Stimulated activated naive B cell treated with anti-CD40 and anti-IgM and Interleukin-4, amounts not matched to agents 10 μg/mL and 1 μg/mL and 100 μg/mL, for 72 hours (primary cell): ENCODE results near the gene NAT9.

Experiments used
- ATAC-seq, 2 donors: fragments of 150-1000 bp; cut with Tn5 transposase; replicated peaks; 2 replicates each; pipeline ENCODE4 v1.10.0; 2021; ENCODE audit warnings: moderate library complexity in 1 of 2
- DNase-seq: peaks from one replicate; pipeline ENCODE4 v3.0.0; 2021
- H3K27ac Mint-ChIP-seq: one replicate; pipeline ENCODE4 v1.8.0; 2022; ENCODE audit warnings: mild to moderate bottlenecking, mixed read lengths
- H3K27me3 Mint-ChIP-seq, 2 donors: one replicate each; pipeline ENCODE4 v1.8.0; 2022; ENCODE audit warnings: mixed read lengths in 2 of 2
- H3K36me3 Mint-ChIP-seq, 2 donors: one replicate each; pipeline ENCODE4 v1.8.0; 2022; ENCODE audit warnings: mixed read lengths in 2 of 2, mild to moderate bottlenecking in 1 of 2
- H3K4me1 Mint-ChIP-seq, 2 donors: one replicate each; pipeline ENCODE4 v1.8.0; 2022; ENCODE audit warnings: mixed read lengths in 2 of 2, mild to moderate bottlenecking in 1 of 2
- H3K4me3 Mint-ChIP-seq, 2 donors: one replicate each; pipeline ENCODE4 v1.8.0; 2022; ENCODE audit warnings: mild to moderate bottlenecking in 2 of 2, mixed read lengths in 2 of 2, moderate library complexity in 1 of 2
- H3K9me3 Mint-ChIP-seq, 2 donors: one replicate each; pipeline ENCODE4 v1.8.0; 2022; ENCODE audit warnings: mixed read lengths in 2 of 2, mild to moderate bottlenecking in 1 of 2

The NAT9 gene

DNA sequence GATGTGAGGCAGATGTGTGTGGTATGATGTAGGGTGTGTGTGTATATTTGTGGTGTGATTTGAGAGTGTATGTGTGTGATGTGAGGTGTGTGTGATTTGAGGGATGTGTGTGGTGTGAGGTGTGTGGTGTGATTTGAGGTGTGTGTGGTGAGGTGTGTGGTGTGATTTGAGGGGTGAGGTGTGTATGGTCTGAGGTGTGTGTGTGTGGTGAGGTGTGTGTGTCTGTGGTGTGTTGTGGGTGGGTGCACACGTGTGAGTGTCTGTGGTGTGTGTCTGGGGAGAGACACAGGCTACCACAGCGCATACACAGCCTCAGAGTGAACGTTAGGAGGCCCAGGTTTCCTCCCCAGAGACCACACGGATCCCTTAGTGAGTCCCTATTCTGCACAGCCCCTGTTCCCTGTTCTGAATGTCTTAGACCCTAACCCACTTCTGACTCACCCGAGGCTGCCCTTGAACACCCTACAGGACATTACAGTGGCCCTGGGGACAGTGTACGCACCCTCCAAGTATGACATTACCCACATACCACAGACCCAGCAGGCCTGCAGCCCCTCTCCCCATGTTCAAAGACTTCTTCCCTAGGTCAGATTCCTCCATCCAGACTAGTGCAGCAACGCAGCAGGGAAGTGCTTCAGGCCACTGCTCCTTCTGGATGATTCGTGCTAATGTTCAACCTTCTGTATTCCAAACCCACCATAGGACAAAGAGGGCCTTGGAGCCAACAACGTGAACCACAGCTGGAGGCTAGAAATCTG is 42.6 kb downstream of the NAT9 start:
- Mint-ChIP-seq H3K4me3 (no peak overlapping the region), H3K27ac (no peak overlapping the region), H3K9me3 (no peaks in the 10 kb centered on the region), H3K36me3 (no peaks in the 10 kb centered on the region), H3K27me3 (no peaks in the 10 kb centered on the region), H3K4me1 (peaks cover 20 to 21% of the 10 kb centered on the region in 2 donors)
- DNase-seq (no peak), ATAC-seq (no peak)

DNA sequence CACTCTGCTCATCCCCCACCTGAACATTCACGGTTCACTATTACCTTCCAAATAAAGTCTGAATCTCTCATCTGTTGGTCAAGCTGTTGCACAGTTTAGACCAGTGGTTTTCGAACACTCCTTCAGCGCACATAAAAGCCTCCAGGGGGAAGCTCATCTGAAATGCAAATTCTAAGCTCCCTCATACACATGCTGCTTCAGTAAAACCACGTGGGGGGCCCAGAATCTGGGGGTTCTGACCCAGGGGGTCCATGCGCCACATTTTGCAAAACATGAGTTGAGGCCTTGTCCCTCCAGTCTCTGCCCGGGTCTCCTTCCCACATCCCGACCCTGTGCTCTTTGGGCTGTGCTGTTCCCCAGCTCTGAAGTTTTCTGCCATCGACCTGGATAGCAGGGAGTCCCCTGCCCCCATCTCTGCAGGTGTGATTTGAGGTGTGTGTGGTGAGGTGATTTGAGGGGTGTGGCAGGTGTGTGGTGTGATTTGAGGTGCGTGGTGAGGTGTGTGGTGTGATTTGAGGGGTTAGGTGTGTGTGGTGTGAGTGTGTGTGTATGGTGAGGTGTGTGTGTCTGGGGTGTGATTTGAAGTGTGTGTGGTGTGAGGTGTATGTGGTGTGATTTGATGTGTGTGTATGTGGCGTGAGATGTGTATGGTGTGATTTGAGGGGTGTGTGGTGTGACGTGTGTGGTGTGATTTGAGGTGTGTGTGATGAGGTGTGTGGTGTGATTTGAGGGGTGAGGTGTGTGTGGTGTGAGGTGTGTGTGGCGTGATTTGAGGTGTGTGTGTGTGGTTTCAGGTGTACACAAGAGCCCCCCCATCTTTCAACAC is 43.9 kb downstream of the NAT9 start:
- no peak for ATAC-seq
- Mint-ChIP-seq H3K36me3 (no peaks in the 10 kb centered on the region), H3K9me3 (no peaks in the 10 kb centered on the region), H3K4me1 (peaks cover 8 to 9% of the 10 kb centered on the region in 2 donors), H3K27me3 (no peaks in the 10 kb centered on the region), H3K4me3 (no peak overlapping the region), H3K27ac (no peak overlapping the region)
- DNase-seq: no peak

DNA sequence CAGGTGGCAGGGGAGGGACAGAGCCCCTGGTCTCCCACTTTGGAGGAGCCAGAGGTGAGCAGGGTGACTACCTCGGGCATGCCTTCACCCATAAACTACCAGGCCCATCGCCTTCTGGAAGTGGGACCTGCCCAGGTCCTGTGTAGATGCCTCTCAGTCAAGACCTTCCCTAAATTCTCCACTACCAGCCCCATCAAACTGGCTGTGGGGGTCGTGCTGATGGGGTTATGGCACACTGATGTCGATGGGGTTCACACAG is 44.9 kb downstream of the NAT9 start:
- Mint-ChIP-seq H3K27ac (no peak overlapping the region), H3K27me3 (no peaks in the 10 kb centered on the region), H3K9me3 (no peaks in the 10 kb centered on the region), H3K4me3 (no peak overlapping the region), H3K36me3 (no peaks in the 10 kb centered on the region), H3K4me1 (peaks cover 3 to 6% of the 10 kb centered on the region in 2 donors)
- DNase-seq (no peak), ATAC-seq (no peak)

DNA sequence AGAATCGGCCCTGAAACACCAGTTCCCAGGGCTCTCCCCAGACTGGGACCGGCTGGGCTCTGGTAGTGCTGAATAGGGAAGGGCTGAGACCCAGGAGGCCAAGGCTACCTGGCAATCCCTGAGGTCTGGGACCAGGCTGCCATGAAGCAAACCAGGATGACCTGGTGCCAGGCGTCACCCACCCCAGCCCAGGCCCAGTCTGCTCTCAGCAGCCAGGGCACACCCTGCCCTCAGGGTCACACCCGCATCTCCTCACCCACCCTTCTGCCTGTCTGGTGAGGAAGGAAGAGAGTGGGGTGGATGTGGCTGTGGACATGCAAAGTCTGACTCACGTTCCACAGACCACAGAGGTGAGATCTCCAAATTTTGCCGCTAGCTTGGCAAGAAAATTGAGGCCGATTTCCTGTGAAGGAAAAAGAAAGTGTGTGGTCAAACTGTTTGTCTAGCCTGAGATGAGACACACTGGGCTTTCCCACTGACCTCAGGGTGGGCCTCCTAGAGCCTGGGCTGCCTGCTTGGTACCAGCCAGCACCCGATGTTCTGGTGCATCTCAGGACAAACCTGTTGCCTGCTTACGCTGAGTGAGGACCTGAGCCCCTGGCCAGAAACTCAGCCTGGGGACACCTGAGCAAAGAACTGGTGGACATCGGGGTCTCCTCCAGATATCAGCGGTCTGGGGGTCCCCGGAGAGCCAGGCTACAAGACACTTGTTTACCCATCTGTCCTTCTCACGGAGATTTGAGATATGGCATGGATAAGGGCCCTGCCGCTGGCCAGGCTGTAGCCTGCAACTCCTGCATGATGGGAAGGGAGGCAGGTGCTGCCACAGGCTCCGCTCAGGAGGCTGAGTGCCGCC is 45.4 kb downstream of the NAT9 start:
- Mint-ChIP-seq H3K4me1 (peaks cover 0 to 4% of the 10 kb centered on the region in 2 donors), H3K27me3 (no peaks in the 10 kb centered on the region), H3K27ac (no peak overlapping the region), H3K36me3 (no peaks in the 10 kb centered on the region), H3K9me3 (no peaks in the 10 kb centered on the region), H3K4me3 (no peak overlapping the region)
- ATAC-seq: peak; percentile 64 to 70
- DNase-seq: no peak

DNA sequence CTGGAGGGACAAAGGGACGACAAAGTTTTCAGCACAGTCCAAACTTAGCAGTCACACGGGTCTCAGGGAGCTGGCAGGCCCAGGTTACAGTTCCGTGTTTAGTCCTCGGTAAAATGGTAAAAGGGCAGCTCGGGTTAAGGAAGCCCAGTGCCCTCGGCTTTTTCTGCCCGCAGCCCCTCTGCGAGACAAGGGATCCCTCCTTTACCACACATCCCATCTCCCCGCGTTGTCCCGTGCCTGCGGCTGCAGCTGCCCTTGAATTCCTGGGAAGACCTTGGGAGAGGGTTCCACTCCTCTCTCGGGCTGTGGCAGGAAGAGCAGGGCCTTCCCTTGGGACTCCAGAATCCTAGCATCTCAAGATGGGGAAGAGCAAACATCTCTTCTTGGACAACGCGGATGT is 46.3 kb downstream of the NAT9 start:
- Mint-ChIP-seq H3K27me3 (no peaks in the 10 kb centered on the region), H3K4me1 (peaks cover 0 to 3% of the 10 kb centered on the region in 2 donors), H3K4me3 (no peak overlapping the region), H3K9me3 (no peaks in the 10 kb centered on the region), H3K27ac (no peak overlapping the region), H3K36me3 (no peaks in the 10 kb centered on the region)
- ATAC-seq (no peak), DNase-seq (no peak)

DNA sequence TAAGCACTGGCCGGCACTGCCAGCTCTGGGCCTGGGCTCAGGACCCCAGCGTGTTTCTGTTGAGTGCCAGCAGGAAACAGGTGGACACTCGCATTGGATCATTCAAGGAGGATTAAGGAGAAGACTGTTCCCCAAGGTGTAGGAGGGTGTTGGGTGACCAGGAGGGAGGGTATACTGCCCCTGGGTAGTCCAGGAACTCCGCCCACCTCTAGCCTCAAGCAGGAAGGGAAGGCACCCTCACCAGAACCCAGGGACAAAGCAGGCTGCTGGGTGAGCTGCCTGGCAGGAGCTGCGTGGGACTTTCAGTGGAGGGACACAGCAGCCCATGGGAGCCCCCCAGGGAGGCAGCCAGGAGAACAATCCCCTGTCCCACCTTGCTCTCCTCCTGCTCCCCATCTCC is 46.8 kb downstream of the NAT9 start:
- Mint-ChIP-seq H3K9me3 (no peaks in the 10 kb centered on the region), H3K36me3 (no peaks in the 10 kb centered on the region), H3K4me1 (no peaks in the 10 kb centered on the region), H3K27ac (no peak overlapping the region), H3K27me3 (no peaks in the 10 kb centered on the region), H3K4me3 (no peak overlapping the region)
- no peak for ATAC-seq
- DNase-seq: no peak

DNA sequence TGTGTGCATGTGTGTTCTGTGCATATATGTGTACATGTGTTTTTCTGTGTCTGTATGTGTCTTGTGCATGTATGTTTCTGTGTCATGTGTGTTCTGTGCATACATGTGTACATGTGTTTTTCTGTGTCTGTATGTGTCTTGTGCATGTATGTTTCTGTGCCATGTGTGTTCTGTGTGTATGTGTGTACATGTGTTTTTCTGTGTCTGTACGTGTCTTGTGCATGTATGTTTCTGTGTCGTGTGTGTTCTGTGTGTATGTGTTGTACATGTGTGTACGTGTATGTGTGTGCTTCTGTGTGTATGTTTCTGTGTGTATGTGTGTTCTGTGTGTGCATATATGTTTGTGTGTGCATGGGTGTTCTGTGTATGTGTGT is 47.5 kb downstream of the NAT9 start:
- Mint-ChIP-seq H3K4me3 (no peak overlapping the region), H3K27me3 (no peaks in the 10 kb centered on the region), H3K4me1 (no peaks in the 10 kb centered on the region), H3K27ac (no peak overlapping the region), H3K36me3 (no peaks in the 10 kb centered on the region), H3K9me3 (no peaks in the 10 kb centered on the region)
- no peak for DNase-seq
- no peak for ATAC-seq

DNA sequence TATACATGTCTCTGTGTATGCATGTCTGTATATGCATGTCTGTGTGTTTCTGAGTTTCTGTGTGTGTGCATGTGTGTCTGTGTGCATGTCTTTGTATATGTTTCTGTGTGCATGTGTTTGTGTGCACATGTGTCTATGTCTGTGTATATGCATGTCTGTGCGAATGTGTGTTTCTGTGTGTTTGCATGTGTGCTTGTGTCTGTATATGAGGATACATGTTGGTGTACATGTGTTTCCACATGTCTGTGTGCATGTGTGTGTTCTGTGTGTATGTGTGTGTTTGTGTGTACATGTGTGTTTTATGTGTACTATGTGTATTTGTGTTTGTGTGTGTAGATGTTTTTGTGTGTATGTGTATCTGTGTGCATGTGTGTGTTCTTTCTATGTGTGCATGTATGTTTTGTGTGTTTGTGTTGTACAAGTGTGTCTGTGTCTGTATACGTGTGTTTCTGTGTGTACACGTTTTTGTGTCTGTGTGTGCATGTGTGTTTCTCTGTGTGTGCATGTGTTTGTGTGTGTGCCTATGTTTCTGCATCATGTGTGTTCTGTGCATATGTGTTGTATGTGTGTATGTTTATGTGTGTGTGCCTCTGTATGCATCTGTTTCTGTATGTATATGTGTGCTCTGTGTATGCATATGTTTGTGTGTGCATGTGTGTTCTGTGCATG is 48.0 kb downstream of the NAT9 start:
- Mint-ChIP-seq H3K27me3 (no peaks in the 10 kb centered on the region), H3K9me3 (no peaks in the 10 kb centered on the region), H3K36me3 (no peaks in the 10 kb centered on the region), H3K4me1 (no peaks in the 10 kb centered on the region), H3K27ac (no peak overlapping the region), H3K4me3 (no peak overlapping the region)
- ATAC-seq (no peak), DNase-seq (no peak)

DNA sequence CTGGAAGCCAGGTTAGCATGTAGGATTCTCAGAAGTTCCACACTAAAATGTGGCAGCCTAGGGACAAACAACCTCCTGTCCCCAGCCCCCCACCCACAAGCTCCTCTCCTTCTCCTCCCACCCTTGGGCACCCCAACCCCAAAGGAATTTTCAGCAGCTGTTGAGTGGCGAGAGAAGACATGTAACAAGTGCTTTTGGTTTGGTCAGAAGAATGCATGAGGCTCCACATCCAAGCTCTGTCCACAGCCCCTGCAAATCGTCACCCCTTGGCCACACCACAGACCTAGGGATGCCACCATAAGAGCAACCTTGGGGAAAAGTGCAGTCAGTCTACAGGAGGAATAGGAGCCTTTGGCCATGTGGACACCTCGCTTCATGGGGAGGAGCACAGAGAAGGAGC is 51.0 kb downstream of the NAT9 start:
- no peak overlapping the region for H3K4me3 Mint-ChIP-seq
- no peaks in the 10 kb centered on the region for H3K4me1 Mint-ChIP-seq
- H3K36me3 Mint-ChIP-seq: no peaks in the 10 kb centered on the region
- H3K27me3 Mint-ChIP-seq: peaks cover 6 to 7% of the 10 kb centered on the region in 2 donors
- no peaks in the 10 kb centered on the region for H3K9me3 Mint-ChIP-seq
- no peak for DNase-seq
- ATAC-seq: no peak
- no peak overlapping the region for H3K27ac Mint-ChIP-seq

DNA sequence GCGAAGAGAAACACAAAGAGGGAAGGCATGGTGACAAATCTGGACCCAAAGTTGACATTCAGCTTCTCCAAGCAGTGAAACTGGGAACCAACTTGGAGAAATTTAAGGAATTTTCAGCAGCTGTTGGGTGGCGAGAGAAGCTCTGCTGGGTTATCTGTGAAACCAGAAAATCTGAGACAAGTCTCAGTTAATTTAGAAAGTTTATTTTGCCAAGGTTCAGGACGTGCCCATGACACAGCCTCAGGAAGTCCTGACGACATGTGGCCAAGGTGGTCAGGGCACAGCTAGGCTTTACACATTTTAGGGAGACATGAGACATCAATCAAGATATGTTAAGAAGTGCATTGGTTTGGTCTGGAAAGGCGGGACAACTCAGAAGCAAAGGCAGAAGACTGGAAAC is 52.3 kb downstream of the NAT9 start:
- H3K27me3 Mint-ChIP-seq: peaks cover 6 to 7% of the 10 kb centered on the region in 2 donors
- no peak overlapping the region for H3K4me3 Mint-ChIP-seq
- no peaks in the 10 kb centered on the region for H3K9me3 Mint-ChIP-seq
- no peak for DNase-seq
- H3K27ac Mint-ChIP-seq: no peak overlapping the region
- H3K4me1 Mint-ChIP-seq: no peaks in the 10 kb centered on the region
- H3K36me3 Mint-ChIP-seq: no peaks in the 10 kb centered on the region
- no peak for ATAC-seq

DNA sequence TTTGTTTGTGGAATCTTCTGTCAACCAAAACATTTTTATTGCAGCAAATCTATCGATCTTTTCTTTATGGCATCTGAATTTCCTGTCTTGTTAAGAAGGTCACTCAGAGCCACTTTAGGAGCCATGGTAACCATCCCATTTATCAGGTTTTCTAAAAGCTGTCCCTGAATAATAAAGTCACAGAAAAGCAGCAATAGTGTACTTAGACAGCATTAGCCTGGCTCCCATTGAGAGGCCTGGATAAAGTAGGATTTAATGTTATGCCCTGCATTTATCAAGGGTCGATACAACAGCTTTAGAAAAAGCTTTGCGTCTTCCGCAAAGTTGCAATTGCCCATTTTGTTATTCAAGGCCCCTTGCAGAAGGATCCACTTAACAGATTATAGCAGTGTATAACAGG is 53.4 kb downstream of the NAT9 start:
- ATAC-seq: no peak
- Mint-ChIP-seq H3K36me3 (no peaks in the 10 kb centered on the region), H3K9me3 (no peaks in the 10 kb centered on the region), H3K4me1 (no peaks in the 10 kb centered on the region), H3K4me3 (no peak overlapping the region), H3K27me3 (peaks cover 6 to 7% of the 10 kb centered on the region in 2 donors), H3K27ac (no peak overlapping the region)
- DNase-seq: no peak
